Stimulated activated CD4-positive, alpha-beta T cell treated with anti-CD3 and anti-CD28 coated beads, Interleukin-12 subunit alpha, Interleukin-12 subunit beta, amount 100 ng/mL, for 4 hours (primary cell): ENCODE data around the gene RALGDS.
"Not testable (repeated sequence)": the region's sequence is repeated elsewhere in the genome, so short reads cannot be mapped to it uniquely, and the experiment has no call there.

Experiments used
- DNase-seq: peaks from one replicate; pipeline ENCODE4 v3.0.0-alpha.2; 2020

RALGDS gene

GRCh38 chr9:133121198-133121914 is at the start of gene RALGDS:
Gene RALGDS (minus strand): TSS chr9:133121240. CDS start chr9:133121154, 86 bp downstream.
- DNase-seq = peak; percentile 93

- no peak for DNase-seq
Measured at GRCh38 chr9:133170716-133171115, 49.7 kb upstream of the RALGDS start.

- not testable (repeated sequence) for DNase-seq
Measured at GRCh38 chr9:133169687-133170086, 48.6 kb upstream of the RALGDS start.

GRCh38 chr9:133169102-133169501 is 48.1 kb upstream of the RALGDS start:
- no peak for DNase-seq

GRCh38 chr9:133168432-133168831 is 47.4 kb upstream of the RALGDS start:
- no peak for DNase-seq

GRCh38 chr9:133167769-133168168 is 46.7 kb upstream of the RALGDS start:
- DNase-seq = no peak

GRCh38 chr9:133167096-133167730 is 46.2 kb upstream of the RALGDS start:
- DNase-seq = no peak

GRCh38 chr9:133166392-133166791 is 45.4 kb upstream of the RALGDS start:
- no peak for DNase-seq

GRCh38 chr9:133165452-133165730 is 44.4 kb upstream of the RALGDS start:
- no peak for DNase-seq

GRCh38 chr9:133164191-133164590 is 43.2 kb upstream of the RALGDS start:
- no peak for DNase-seq

- peak; percentile 30 for DNase-seq
Measured at GRCh38 chr9:133163504-133164172, 42.6 kb upstream of the RALGDS start, which contains the start of gene GBGT1. Gene GBGT1 (minus strand): TSS chr9:133163914. CDS start chr9:133162412, 1,502 bp downstream.

GRCh38 chr9:133162861-133163503 is 41.9 kb upstream of the RALGDS start:
- no peak for DNase-seq

GRCh38 chr9:133161547-133161950 is 40.5 kb upstream of the RALGDS start:
- DNase-seq = no peak

GRCh38 chr9:133160742-133161546 is 39.9 kb upstream of the RALGDS start:
- DNase-seq = peak; percentile 35

- DNase-seq = no peak
Measured at GRCh38 chr9:133158695-133159094, 37.7 kb upstream of the RALGDS start.

- DNase-seq = no peak
Measured at GRCh38 chr9:133155156-133155555, 34.1 kb upstream of the RALGDS start.

- DNase-seq = no peak
Measured at GRCh38 chr9:133154097-133154989, 33.3 kb upstream of the RALGDS start.

GRCh38 chr9:133153227-133154096 is 32.4 kb upstream of the RALGDS start:
- no peak for DNase-seq

GRCh38 chr9:133151601-133152525 is 30.8 kb upstream of the RALGDS start:
- DNase-seq = no peak
